Measurements from ENCODE around the gene COG8. TPM values are rescaled to one million over a fixed set of nuclear protein-coding genes. Genes with fewer than 3 reads are reported as not detected.
A peak's percentile ranks its signal among the peaks of the same experiment; 100 is the strongest.
"Not testable (repeated sequence)": the region's sequence is repeated elsewhere in the genome, so short reads cannot be mapped to it uniquely, and the experiment has no call there.

Gene COG8
- total RNA-seq, 6 donors from 2014 or later = 33.5 to 62.9 (median 37.0) TPM

DNA sequence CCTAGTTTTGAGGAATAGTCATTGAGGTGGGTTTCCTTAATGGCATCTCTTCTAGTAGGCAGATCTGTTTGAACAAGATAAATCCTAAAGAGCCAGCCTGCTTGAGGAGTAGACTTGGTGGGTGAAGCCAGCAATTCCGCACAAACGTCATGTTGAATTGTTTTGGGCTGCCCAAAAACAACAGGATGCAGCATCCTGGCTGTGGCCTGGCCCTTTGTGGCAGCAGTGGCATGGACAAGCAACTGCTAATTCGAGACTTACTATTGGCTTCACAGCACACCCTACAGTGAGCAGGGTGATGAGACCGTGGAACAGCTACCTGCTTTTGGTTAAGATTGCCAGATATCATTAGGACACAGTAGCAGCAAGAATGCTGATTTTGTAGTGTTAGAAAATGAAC, 37.5 kb downstream of the COG8 start:
- peaks cover 0 to 34% (median 20%) of the 10 kb centered on the region in 4 donors for H3K36me3 ChIP-seq
- no peaks in the 10 kb centered on the region for H3K27me3 ChIP-seq
- TF ChIP-seq POLR2A (IDR thresholded peaks at IDR 0.05) (no peak), POLR2AphosphoS5 (IDR thresholded peaks at IDR 0.05) (no peak), EP300 (IDR thresholded peaks at IDR 0.05) (no peak)
- TF ChIP-seq, protein P1, sequence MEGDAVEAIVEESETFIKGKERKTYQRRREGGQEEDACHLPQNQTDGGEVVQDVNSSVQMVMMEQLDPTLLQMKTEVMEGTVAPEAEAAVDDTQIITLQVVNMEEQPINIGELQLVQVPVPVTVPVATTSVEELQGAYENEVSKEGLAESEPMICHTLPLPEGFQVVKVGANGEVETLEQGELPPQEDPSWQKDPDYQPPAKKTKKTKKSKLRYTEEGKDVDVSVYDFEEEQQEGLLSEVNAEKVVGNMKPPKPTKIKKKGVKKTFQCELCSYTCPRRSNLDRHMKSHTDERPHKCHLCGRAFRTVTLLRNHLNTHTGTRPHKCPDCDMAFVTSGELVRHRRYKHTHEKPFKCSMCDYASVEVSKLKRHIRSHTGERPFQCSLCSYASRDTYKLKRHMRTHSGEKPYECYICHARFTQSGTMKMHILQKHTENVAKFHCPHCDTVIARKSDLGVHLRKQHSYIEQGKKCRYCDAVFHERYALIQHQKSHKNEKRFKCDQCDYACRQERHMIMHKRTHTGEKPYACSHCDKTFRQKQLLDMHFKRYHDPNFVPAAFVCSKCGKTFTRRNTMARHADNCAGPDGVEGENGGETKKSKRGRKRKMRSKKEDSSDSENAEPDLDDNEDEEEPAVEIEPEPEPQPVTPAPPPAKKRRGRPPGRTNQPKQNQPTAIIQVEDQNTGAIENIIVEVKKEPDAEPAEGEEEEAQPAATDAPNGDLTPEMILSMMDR (IDR thresholded peaks at IDR 0.05) = no peak
- H3K4me3 ChIP-seq = no peak overlapping the region
- no peaks in the 10 kb centered on the region for H3K9me3 ChIP-seq
- ATAC-seq (ENCODE audit: low FRiP score in 2 of 2) (no peak), DNase-seq (no peak)
- 87 to 94% methylated on average over 4 of the region's 4 CpGs for WGBS, 2 donors
- no peak overlapping the region for H3K27ac ChIP-seq
- H3K4me1 ChIP-seq = peaks cover 0 to 7% (median 2%) of the 10 kb centered on the region in 4 donors

DNA sequence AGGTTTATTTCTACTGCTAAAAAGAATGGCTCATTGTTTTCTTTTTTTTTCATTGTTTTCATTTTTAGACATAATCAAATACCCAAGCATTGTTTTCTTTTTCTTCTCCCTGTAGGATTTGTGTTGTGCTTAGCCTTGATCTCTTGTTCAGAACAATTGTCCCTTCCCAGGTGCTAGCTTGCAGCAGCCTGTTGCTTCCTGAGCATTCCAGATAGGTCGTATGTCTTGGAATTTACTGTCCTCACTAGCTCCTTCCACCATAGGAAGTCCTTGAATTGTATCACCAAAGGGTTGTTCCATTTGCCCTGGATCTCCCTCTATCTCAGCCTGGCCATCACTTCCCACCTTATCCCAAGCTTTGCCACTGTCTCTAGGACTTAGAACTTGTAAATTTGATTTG, 38.2 kb downstream of the COG8 start:
- 60 to 90% methylated on average over 1 of the region's 1 CpG for WGBS, 2 donors
- Histone ChIP-seq H3K27me3 (no peaks in the 10 kb centered on the region), H3K9me3 (no peaks in the 10 kb centered on the region), H3K27ac (no peak overlapping the region), H3K4me1 (peaks cover 0 to 7% (median 2%) of the 10 kb centered on the region in 4 donors), H3K36me3 (peaks cover 0 to 34% (median 22%) of the 10 kb centered on the region in 4 donors), H3K4me3 (no peak overlapping the region)
- DNase-seq (no peak), ATAC-seq (ENCODE audit: low FRiP score in 2 of 2) (no peak)
- TF ChIP-seq, protein P1 (IDR thresholded peaks at IDR 0.05) = no peak
- TF ChIP-seq EP300 (IDR thresholded peaks at IDR 0.05) = no peak
- no peak for TF ChIP-seq POLR2AphosphoS5 (IDR thresholded peaks at IDR 0.05)
- no peak for TF ChIP-seq POLR2A (IDR thresholded peaks at IDR 0.05)

DNA sequence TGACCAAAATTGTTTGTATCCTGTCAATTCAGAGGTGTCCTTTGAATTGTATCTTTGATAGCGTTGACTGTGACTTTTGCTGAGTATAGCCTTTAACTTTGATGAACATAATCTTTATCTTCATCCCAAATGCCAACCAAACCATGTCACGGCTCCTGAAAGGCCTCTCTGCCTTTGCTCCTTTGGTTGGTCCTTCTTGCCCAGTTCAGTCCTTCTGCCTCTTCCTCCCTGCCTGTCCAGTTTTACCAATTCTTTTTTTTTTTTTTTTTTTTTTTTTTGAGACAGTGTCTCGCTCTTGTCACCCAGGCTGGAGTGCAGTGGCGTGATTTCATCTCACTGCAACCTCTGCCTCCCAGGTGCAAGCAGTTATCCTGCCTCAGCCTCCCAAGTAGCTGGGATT, 41.1 kb downstream of the COG8 start:
- Histone ChIP-seq H3K9me3 (no peaks in the 10 kb centered on the region), H3K36me3 (peaks cover 0 to 37% (median 23%) of the 10 kb centered on the region in 4 donors), H3K4me1 (peaks cover 0 to 9% (median 3%) of the 10 kb centered on the region in 4 donors), H3K27ac (peak overlapping the region in 2 of 4 donors; percentile 18 to 53), H3K27me3 (no peaks in the 10 kb centered on the region), H3K4me3 (no peak overlapping the region)
- WGBS, 2 donors = 94 to 99% methylated on average over 4 of the region's 4 CpGs
- ATAC-seq (ENCODE audit: low FRiP score in 2 of 2) (no peak), DNase-seq (no peak)
- TF ChIP-seq POLR2A (IDR thresholded peaks at IDR 0.05) (no peak), POLR2AphosphoS5 (IDR thresholded peaks at IDR 0.05) (no peak), EP300 (IDR thresholded peaks at IDR 0.05) (no peak)
- TF ChIP-seq, protein P1 (IDR thresholded peaks at IDR 0.05) = no peak

DNA sequence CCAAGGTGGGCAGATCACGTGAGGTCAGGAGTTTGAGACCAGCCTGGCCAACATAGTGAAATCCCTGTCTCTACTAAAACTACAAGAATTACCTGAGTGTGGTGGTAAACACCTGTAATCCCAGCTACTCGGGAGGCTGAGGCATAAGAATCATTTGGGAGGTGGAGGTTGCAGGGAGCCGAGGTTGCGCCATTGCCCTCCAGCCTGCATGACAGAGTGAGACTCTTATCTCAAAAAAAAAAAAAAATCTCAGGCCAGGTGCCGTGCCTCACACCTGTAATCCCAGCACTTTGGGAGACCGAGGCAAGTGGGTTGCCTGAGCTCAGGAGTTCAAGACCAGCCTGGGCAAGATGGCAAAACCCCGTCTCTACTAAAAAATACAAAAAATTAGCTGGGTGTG, 42.6 kb downstream of the COG8 start:
- ATAC-seq (ENCODE audit: low FRiP score in 2 of 2); H3K27ac ChIP-seq; H3K9me3 ChIP-seq; H3K27me3 ChIP-seq; H3K4me1 ChIP-seq; H3K4me3 ChIP-seq; DNase-seq: not testable (repeated sequence)
- WGBS, 2 donors = 97 to 98% methylated on average over 7 of the region's 7 CpGs
- peaks cover 0 to 34% (median 23%) of the 10 kb centered on the region in 4 donors for H3K36me3 ChIP-seq

DNA sequence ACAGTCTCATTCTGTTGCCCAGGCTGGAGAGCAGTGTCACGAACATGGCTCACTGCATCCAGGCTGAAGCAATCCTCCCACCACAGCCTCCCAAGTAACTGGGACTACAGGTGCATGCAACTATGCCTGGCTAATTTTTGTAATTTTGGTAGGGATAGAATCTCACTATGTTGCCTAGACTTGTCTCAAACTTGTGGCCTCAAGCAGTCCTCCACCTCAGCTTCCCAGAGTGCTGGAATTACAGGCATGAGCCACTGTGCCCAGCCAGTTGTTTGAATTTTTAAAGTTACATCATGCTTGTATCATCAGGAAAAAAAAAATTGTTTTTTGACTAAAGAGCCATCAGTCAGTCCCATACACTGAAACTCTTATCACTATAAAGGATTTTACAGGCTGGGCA, 45.3 kb downstream of the COG8 start:
- no peak overlapping the region for H3K4me3 ChIP-seq
- peaks cover 0 to 9% (median 2%) of the 10 kb centered on the region in 4 donors for H3K4me1 ChIP-seq
- H3K36me3 ChIP-seq = peaks cover 0 to 8% (median 2%) of the 10 kb centered on the region in 4 donors
- no peak overlapping the region for H3K27ac ChIP-seq
- WGBS, 2 donors = 100% methylated on average over 1 of the region's 1 CpG
- ATAC-seq (ENCODE audit: low FRiP score in 2 of 2) (no peak), DNase-seq (no peak)
- TF ChIP-seq, protein P1 (IDR thresholded peaks at IDR 0.05) = no peak
- TF ChIP-seq EP300 (IDR thresholded peaks at IDR 0.05) = no peak
- no peak for TF ChIP-seq POLR2AphosphoS5 (IDR thresholded peaks at IDR 0.05)
- TF ChIP-seq POLR2A (IDR thresholded peaks at IDR 0.05) = no peak
- no peaks in the 10 kb centered on the region for H3K27me3 ChIP-seq
- no peaks in the 10 kb centered on the region for H3K9me3 ChIP-seq
